Mesothelial cell of epicardium (in vitro differentiated cells): Measurements from ENCODE around the gene NRP1. TPM values are rescaled to one million over a fixed set of nuclear protein-coding genes. Genes with fewer than 3 reads are reported as not detected.

Source experiments
- DNase-seq, 2 experiments: peaks; one replicate each; pipeline ENCODE4 v3.0.0; 2021; ENCODE audit warnings: low spot score in 2 of 2; ENCODE audit not compliant: unreplicated experiment in 2 of 2
- H3K27ac Mint-ChIP-seq: 2 replicates; pipeline ENCODE4 v1.8.0; 2021; ENCODE audit warnings: mixed read lengths
- H3K27me3 Mint-ChIP-seq: 2 replicates; pipeline ENCODE4 v1.8.0; 2021; ENCODE audit warnings: low read depth, mixed read lengths
- H3K36me3 Mint-ChIP-seq: 2 replicates; pipeline ENCODE4 v1.8.0; 2021; ENCODE audit warnings: mixed read lengths
- H3K4me1 Mint-ChIP-seq: 2 replicates; pipeline ENCODE4 v1.8.0; 2021; ENCODE audit warnings: mixed read lengths
- H3K4me3 Mint-ChIP-seq: 2 replicates; pipeline ENCODE4 v1.8.0; 2021; ENCODE audit warnings: mild to moderate bottlenecking, moderate library complexity, mixed read lengths
- H3K9me3 Mint-ChIP-seq: 2 replicates; pipeline ENCODE4 v1.8.0; 2021; ENCODE audit warnings: mixed read lengths
- total RNA-seq: library from RNA; stranded (reverse); gene quantifications from 3 replicates; pipeline ENCODE4 v1.2.1, GENCODE V29; 2021
- TF ChIP-seq, protein P1 (sequence below): fragments of 200-600 bp; sonication (generic); IDR thresholded peaks from one replicate; pipeline ENCODE4 v1.5.0; 2021; ENCODE audit warnings: antibody characterized with exemption; ENCODE audit not compliant: unreplicated experiment

NRP1 gene
- total RNA-seq, 1 donor from 2014 or later: 47.7 TPM

GRCh38 chr10:33273295-33274002 lies 61.0 kb downstream of the NRP1 start:
- no peak for DNase-seq
- no peaks in the 10 kb centered on the region for H3K36me3 Mint-ChIP-seq
- H3K4me1 Mint-ChIP-seq: peaks cover 61% of the 10 kb centered on the region
- H3K27me3 Mint-ChIP-seq: no peaks in the 10 kb centered on the region
- TF ChIP-seq, protein P1, sequence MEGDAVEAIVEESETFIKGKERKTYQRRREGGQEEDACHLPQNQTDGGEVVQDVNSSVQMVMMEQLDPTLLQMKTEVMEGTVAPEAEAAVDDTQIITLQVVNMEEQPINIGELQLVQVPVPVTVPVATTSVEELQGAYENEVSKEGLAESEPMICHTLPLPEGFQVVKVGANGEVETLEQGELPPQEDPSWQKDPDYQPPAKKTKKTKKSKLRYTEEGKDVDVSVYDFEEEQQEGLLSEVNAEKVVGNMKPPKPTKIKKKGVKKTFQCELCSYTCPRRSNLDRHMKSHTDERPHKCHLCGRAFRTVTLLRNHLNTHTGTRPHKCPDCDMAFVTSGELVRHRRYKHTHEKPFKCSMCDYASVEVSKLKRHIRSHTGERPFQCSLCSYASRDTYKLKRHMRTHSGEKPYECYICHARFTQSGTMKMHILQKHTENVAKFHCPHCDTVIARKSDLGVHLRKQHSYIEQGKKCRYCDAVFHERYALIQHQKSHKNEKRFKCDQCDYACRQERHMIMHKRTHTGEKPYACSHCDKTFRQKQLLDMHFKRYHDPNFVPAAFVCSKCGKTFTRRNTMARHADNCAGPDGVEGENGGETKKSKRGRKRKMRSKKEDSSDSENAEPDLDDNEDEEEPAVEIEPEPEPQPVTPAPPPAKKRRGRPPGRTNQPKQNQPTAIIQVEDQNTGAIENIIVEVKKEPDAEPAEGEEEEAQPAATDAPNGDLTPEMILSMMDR: no peak
- H3K9me3 Mint-ChIP-seq: no peaks in the 10 kb centered on the region
- H3K4me3 Mint-ChIP-seq: no peak overlapping the region
- H3K27ac Mint-ChIP-seq: no peak overlapping the region

GRCh38 chr10:33272635-33273034 lies 61.8 kb downstream of the NRP1 start:
- H3K27ac Mint-ChIP-seq: no peak overlapping the region
- H3K4me3 Mint-ChIP-seq: no peak overlapping the region
- peaks cover 3% of the 10 kb centered on the region for H3K36me3 Mint-ChIP-seq
- TF ChIP-seq, protein P1: no peak
- H3K9me3 Mint-ChIP-seq: no peaks in the 10 kb centered on the region
- H3K27me3 Mint-ChIP-seq: no peaks in the 10 kb centered on the region
- no peak for DNase-seq
- peaks cover 53% of the 10 kb centered on the region for H3K4me1 Mint-ChIP-seq

DNA sequence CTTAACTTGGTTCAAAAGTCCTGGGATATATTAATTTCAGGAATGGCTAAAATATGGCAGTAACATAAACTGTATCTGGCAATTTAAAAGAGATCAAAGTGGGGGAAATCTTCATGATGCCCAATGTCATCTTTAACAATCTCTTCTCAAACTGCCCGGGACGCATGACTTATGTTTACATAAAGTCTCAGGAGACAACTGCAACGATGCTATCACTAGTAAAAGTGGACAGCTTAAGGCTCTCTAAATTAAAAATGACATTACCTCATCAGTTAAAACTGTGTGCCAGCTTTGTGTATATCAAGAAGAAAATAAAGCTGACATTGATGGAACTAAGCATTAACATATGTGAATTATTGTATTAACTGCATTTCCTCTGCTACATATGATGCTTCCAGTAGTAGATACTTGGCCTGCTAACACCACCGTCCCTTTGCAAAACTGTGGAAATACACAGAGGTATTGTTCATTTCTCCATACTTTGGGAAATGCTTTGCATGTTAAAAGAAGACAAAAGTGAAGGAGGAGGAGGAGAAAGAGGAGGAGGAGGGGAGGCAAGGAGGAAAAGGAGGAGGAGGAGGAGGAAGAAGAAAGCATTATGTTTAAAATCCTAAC lies 62.4 kb downstream of the NRP1 start:
- H3K4me3 Mint-ChIP-seq: no peak overlapping the region
- peaks cover 7% of the 10 kb centered on the region for H3K36me3 Mint-ChIP-seq
- peaks cover 50% of the 10 kb centered on the region for H3K4me1 Mint-ChIP-seq
- peak overlapping the region; percentile 61 for H3K27ac Mint-ChIP-seq
- TF ChIP-seq, protein P1: no peak
- no peak for DNase-seq
- H3K27me3 Mint-ChIP-seq: no peaks in the 10 kb centered on the region
- no peaks in the 10 kb centered on the region for H3K9me3 Mint-ChIP-seq

- H3K4me1 Mint-ChIP-seq: peaks cover 41% of the 10 kb centered on the region
- H3K27ac Mint-ChIP-seq: peak overlapping the region; percentile 55
These were observed 63.5 kb downstream of the NRP1 start for GRCh38 chr10:33270971-33271370.

DNA sequence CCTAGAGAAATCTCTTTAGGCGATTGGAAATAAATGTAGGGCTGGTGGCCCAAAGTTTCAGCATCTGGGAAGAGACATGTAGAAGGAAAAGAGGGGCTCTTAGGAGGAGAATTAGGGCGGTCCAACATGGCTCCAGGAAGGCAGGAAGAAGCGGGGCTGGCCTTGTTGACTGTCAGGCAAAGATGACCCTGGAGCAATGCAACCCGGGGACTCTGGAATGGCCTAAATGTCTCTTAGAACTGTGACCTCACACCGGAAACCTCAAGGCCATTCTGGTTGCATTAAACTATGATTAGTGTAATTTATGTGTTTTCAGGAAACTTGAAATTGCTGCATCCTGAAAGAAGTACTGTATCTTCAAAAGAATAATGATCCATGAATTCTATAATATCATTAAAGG lies 66.8 kb downstream of the NRP1 start:
- peaks cover 39% of the 10 kb centered on the region for H3K4me1 Mint-ChIP-seq
- peaks cover 10% of the 10 kb centered on the region for H3K36me3 Mint-ChIP-seq
- DNase-seq: no peak
- H3K4me3 Mint-ChIP-seq: no peak overlapping the region
- no peak overlapping the region for H3K27ac Mint-ChIP-seq
- no peaks in the 10 kb centered on the region for H3K27me3 Mint-ChIP-seq
- TF ChIP-seq, protein P1: no peak
- H3K9me3 Mint-ChIP-seq: no peaks in the 10 kb centered on the region

More at GRCh38 chr10:33270971-33271370, 63.5 kb downstream of the NRP1 start:
- Mint-ChIP-seq H3K4me3 (no peak overlapping the region), H3K36me3 (peaks cover 9% of the 10 kb centered on the region), H3K27me3 (no peaks in the 10 kb centered on the region), H3K9me3 (no peaks in the 10 kb centered on the region)
- TF ChIP-seq, protein P1: no peak
- DNase-seq: no peak
